Measurements from ENCODE around the gene LEFTY1.

- TF ChIP-seq CTCF (IDR thresholded peaks at IDR 0.05) (no peak), POLR2A (IDR thresholded peaks at IDR 0.05) (no peak)
Observed at GRCh38 chr1:225855503-225856300, 33.2 kb downstream of the LEFTY1 start.

Measured in right lobe of liver (tissue), 4 donors.